Measurements from ENCODE around the gene ANXA5. TPM values are rescaled to one million over a fixed set of nuclear protein-coding genes. Genes with fewer than 3 reads are reported as not detected.

ANXA5 gene
- total RNA-seq, 6 experiments from 2014 or later: 52.2 to 216 (median 97.8) TPM

DNA sequence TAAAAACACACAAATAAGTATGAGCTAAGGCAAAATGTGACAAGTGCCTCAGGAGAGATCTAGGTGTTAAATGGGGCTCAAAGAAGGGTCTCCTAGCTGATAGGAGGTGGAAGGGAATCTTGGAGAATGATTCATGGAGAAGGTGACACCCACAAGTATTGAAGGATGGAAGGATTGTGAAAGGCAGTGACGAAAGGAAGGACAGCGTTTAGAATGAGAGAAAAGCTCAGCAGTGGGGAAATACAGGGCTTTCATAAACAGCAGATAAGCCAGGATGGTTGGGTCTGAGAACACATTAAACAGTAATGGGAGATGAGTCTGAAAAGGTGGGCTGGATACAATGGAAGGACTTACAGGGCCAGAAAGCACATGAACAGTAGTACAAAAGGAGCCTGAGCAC is 11.5 kb downstream of the ANXA5 start:
- DNase-seq (no peak), ATAC-seq (no peak)
- peaks cover 0 to 43% (median 15%) of the 10 kb centered on the region in 4 donors for H3K36me3 ChIP-seq
- H3K4me3 ChIP-seq: no peak overlapping the region
- no peaks in the 10 kb centered on the region for H3K27me3 ChIP-seq
- intact Hi-C loops (cut with DNase I): no loop called here
- peaks cover 0 to 12% (median under 1%) of the 10 kb centered on the region in 4 donors for H3K4me1 ChIP-seq
- WGBS (ENCODE audit: insufficient coverage, low coverage, low lambda C conversion rate, missing lambda C conversion rate): 85% methylated on average over 2 of the region's 2 CpGs
- no peak for TF ChIP-seq POLR2A (IDR thresholded peaks at IDR 0.05)
- TF ChIP-seq, protein P1, sequence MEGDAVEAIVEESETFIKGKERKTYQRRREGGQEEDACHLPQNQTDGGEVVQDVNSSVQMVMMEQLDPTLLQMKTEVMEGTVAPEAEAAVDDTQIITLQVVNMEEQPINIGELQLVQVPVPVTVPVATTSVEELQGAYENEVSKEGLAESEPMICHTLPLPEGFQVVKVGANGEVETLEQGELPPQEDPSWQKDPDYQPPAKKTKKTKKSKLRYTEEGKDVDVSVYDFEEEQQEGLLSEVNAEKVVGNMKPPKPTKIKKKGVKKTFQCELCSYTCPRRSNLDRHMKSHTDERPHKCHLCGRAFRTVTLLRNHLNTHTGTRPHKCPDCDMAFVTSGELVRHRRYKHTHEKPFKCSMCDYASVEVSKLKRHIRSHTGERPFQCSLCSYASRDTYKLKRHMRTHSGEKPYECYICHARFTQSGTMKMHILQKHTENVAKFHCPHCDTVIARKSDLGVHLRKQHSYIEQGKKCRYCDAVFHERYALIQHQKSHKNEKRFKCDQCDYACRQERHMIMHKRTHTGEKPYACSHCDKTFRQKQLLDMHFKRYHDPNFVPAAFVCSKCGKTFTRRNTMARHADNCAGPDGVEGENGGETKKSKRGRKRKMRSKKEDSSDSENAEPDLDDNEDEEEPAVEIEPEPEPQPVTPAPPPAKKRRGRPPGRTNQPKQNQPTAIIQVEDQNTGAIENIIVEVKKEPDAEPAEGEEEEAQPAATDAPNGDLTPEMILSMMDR (IDR thresholded peaks at IDR 0.05): no peak
- H3K9me3 ChIP-seq: no peaks in the 10 kb centered on the region
- H3K27ac ChIP-seq: no peak overlapping the region

DNA sequence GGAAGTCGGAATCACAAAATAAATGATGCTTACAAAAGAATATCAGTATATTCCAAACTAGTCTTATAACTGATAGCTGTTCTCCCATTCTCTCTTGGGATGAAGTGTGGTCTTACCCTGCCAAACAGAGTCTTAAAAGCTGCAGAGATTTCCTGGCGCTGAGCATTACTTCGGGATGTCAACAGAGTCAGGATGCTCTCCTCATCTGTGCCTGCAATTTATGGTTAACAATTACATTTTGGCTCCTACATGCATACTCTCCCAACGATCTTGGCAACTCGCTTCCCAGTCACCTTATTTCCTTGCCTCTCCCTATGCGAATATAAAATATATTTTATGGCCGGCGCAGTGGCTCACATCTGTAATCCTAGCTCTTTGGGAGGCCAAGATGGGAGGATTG is 12.2 kb downstream of the ANXA5 start:
- Histone ChIP-seq H3K4me3 (no peak overlapping the region), H3K27ac (no peak overlapping the region), H3K36me3 (peaks cover 0 to 50% (median 20%) of the 10 kb centered on the region in 4 donors), H3K4me1 (peaks cover 0 to 5% (median 0%) of the 10 kb centered on the region in 4 donors), H3K27me3 (no peaks in the 10 kb centered on the region), H3K9me3 (no peaks in the 10 kb centered on the region)
- ATAC-seq (no peak), DNase-seq (no peak)
- TF ChIP-seq, protein P1 (IDR thresholded peaks at IDR 0.05): no peak
- TF ChIP-seq POLR2A (IDR thresholded peaks at IDR 0.05): no peak
- whole genome bisulfite sequencing (ENCODE audit: insufficient coverage, low coverage, low lambda C conversion rate, missing lambda C conversion rate): 95% methylated on average over 8 of the region's 8 CpGs
- intact Hi-C loops (cut with DNase I): no loop called here

DNA sequence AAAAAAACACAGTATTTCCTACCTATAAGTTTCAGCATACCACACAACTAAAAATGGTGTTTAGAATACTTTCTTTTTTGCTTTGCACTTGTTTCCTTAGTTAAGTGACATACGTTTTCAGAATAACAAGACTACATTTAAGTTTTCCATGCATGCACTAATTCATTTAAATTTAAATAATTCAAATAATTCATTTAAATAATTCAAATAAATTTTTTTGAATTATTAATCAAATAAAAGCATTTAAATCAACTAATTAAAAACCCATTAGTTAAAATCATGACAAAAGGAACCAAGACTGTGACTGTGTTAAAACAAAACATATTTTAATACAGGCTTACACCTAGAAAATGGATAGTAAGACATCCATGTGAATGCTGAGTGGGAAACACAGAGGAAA is 12.8 kb downstream of the ANXA5 start:
- Histone ChIP-seq H3K4me1 (no peaks in the 10 kb centered on the region), H3K36me3 (peaks cover 0 to 51% (median 23%) of the 10 kb centered on the region in 4 donors), H3K27ac (no peak overlapping the region), H3K4me3 (no peak overlapping the region), H3K27me3 (no peaks in the 10 kb centered on the region), H3K9me3 (no peaks in the 10 kb centered on the region)
- TF ChIP-seq, protein P1 (IDR thresholded peaks at IDR 0.05): no peak
- no peak for TF ChIP-seq POLR2A (IDR thresholded peaks at IDR 0.05)
- WGBS (ENCODE audit: insufficient coverage, low coverage, low lambda C conversion rate, missing lambda C conversion rate): 89% methylated on average over 1 of the region's 1 CpG
- intact Hi-C loops (cut with DNase I): no loop called here
- ATAC-seq (no peak), DNase-seq (no peak)

DNA sequence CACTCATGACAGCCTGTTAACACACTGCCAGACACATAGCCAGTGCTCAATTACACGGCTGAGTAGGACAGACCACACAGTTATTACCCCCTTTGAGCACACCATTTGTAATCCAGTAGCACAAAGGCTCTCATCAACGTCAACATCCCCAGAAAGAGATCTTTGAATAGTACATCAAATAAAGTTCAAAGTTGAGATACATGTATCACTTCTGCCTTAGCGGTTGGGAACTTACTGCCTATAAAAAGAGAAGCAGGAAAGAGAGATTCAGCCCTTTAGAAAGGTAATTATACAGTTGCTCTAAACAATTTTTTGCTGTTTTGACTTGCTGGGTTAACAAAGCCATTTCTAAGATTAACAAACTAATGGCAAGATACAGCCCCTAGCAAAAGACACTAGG is 16.2 kb downstream of the ANXA5 start:
- H3K9me3 ChIP-seq: no peaks in the 10 kb centered on the region
- no peak for ATAC-seq
- no peaks in the 10 kb centered on the region for H3K27me3 ChIP-seq
- H3K36me3 ChIP-seq: peaks cover 0 to 66% (median 34%) of the 10 kb centered on the region in 4 donors
- no peak overlapping the region for H3K27ac ChIP-seq
- no peaks in the 10 kb centered on the region for H3K4me1 ChIP-seq
- no peak overlapping the region for H3K4me3 ChIP-seq
- DNase-seq: no peak
- 83% methylated on average over 3 of the region's 3 CpGs for WGBS (ENCODE audit: insufficient coverage, low coverage, low lambda C conversion rate, missing lambda C conversion rate)
- intact Hi-C loops (cut with DNase I): no loop called here
- TF ChIP-seq, protein P1 (IDR thresholded peaks at IDR 0.05): no peak
- no peak for TF ChIP-seq POLR2A (IDR thresholded peaks at IDR 0.05)

DNA sequence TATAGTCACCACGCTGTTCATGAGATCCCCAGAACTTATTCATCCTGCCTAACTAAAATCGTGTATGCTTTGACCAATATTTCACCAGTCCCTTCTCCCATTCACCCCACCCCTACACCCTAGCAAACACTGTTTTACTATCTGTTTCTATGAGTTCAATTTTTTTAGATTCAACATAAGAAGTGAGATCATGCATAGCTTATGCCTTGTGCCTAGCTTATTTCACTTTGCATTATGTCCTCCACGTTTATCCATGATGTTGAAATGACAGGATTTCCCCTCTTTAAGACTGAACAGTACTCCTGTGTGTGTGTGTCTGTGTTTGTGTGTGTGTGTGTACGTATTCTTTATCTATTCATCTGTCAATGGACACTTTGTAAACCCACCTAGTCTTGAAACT is 16.8 kb downstream of the ANXA5 start:
- Histone ChIP-seq H3K4me3 (no peak overlapping the region), H3K4me1 (no peaks in the 10 kb centered on the region), H3K9me3 (no peaks in the 10 kb centered on the region), H3K27ac (no peak overlapping the region), H3K27me3 (no peaks in the 10 kb centered on the region), H3K36me3 (peaks cover 0 to 61% (median 34%) of the 10 kb centered on the region in 4 donors)
- intact Hi-C loops (cut with DNase I): no loop called here
- ATAC-seq: no peak
- no peak for DNase-seq
- 83% methylated on average over 4 of the region's 4 CpGs for WGBS (ENCODE audit: insufficient coverage, low coverage, low lambda C conversion rate, missing lambda C conversion rate)
- TF ChIP-seq POLR2A (IDR thresholded peaks at IDR 0.05): no peak
- TF ChIP-seq, protein P1 (IDR thresholded peaks at IDR 0.05): no peak

Measured in right lobe of liver (tissue), 6 donors.